Measurements from ENCODE around the gene RPS6KA5.
"Not testable (repeated sequence)": the region's sequence is repeated elsewhere in the genome, so short reads cannot be mapped to it uniquely, and the experiment has no call there.

RPS6KA5 gene

DNA sequence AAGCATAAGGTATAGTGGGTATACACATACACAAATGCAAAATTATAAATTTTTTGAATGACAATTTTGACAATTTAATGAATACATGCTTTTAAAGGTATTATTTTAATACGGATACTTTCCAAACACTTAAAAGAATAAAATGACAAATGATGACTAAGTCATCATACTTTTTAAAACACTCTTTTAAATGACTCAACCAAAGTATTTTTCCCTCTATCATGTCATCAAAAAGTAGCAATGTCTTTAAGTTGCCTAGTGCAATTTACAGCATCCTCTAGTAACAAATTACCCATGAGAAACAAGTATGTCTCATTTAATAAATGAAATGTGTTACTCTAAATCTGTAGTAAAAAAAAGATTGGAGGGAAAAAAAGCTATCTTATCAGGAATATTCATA is 73.3 kb downstream of the RPS6KA5 start:
- no peak for DNase-seq (ENCODE audit: low read depth in 3 of 3)

DNA sequence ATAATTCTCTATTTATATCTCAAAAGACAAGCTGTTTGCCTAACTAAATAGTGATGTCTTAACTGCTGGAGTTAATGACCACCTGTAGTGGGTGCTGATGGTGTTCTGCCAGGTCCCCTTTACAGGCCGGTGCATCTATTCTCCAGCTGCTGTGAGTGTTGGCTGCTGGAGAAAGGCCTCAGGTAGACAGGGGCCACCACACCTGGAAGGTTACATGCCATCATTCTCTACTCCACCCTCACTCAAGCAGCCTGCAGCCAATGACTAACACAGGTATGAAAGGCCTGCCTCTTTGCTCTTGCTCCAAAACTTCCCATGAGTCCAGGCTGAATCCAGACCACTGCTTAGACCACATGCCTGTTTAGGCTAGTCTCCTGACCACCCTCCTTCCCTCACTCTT is 73.9 kb downstream of the RPS6KA5 start:
- DNase-seq (ENCODE audit: low read depth in 3 of 3), result no peak

DNA sequence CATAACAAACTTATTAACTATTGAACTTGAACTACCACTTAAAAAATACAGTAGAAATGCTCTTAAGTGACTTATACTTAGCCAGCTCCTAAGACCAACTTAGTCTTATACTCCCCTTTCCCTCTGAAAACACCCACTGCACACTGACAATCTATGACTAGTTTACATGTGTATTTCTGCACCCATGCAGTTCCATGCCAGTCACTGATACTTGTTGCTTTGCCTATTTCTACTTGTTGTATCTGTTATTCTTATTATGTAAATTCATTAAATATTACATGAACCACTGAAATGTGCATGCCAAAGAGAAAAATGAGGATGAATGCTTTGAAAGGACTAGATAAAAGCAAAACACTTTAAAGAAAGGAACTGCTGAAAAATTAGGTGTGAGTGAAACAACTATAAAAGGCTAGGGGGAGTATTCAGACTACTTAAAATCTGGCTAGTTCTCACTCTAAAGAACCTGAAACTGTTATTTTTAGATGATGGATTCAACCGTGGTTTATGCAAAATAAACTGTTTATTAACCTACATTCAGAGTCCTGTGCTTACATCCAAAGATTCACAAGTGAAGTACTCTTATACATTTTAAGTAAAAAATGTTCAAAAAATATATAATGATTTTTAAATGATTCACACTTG is 74.7 kb downstream of the RPS6KA5 start:
- no peak for DNase-seq (ENCODE audit: low read depth in 3 of 3)

DNA sequence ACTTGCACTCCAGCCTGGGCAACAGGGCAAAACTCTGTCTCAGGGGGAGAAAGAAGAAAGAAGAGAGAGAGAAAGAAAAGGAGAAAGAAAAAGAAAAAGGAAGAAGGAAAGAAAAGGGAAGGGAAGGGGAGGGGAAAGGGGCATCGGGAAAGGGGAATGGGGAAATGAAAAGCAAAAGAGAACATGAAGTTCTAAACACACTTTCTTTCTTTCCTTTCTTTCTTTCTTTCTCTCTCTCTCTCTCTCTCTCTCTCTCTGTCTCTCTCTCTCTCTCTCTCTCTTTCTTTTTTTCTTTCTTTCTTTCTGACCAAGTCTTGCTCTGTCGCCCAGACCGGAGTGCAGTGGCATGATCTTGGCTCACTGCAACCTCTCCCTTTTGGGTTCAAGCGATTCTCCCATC is 76.9 kb downstream of the RPS6KA5 start:
- no peak for DNase-seq (ENCODE audit: low read depth in 3 of 3)

DNA sequence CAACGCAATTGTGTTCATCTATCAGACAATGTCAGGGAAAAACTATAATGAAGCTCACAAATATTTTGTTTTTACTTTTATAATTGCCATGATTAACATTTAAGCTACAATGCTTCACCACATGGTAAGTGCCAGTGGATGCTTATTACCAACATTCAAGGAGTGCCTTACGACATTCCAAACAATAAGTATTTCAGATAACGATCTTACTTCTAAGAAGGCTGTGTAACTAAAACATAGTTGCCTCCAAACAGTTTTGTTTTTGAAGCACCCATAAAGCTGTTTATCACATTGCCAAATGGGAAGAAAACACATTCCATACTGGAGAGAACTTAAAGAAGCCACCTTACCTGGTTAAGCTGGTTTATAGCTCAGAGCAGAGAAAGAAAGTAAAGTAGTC is 78.8 kb downstream of the RPS6KA5 start:
- DNase-seq (ENCODE audit: low read depth in 3 of 3), result no peak

DNA sequence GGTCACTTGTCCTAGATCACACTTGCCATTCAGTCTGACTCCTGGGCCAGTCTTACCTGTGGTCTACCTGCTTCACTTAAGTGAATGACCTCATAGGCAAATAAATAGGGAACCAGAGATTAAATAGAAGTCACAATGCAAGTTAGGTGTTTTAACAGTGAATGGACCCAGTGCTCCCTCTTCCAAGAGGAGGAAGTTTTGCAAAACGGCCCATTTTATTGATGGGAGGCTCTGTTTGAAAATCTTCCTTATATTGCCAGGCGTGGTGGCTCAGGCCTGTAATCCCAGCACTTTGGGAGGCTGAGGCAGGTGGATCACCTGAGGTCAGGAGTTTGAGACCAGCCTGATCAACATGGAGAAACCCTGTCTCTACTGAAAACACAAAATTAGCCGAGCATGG is 79.8 kb downstream of the RPS6KA5 start:
- DNase-seq (ENCODE audit: low read depth in 3 of 3), result not testable (repeated sequence)

DNA sequence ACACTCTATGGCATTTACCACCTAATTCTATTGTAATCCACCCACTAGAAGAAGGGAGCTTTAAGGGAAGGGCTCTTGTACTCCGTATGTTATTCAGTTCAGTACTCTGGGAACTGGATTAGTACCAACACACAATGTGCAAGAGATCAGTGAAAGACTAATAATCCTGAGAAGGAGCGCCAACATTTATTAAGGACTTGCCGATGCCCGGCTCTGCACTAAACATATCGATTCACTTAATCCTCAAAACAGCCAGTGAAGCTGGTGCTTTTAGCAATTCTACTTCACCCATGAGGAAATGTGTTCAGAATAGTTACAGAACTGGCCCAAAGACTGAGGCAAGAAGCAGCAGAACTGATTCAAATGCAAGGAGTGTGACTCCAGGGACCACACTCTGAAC is 80.9 kb downstream of the RPS6KA5 start:
- no peak for DNase-seq (ENCODE audit: low read depth in 3 of 3)

DNA sequence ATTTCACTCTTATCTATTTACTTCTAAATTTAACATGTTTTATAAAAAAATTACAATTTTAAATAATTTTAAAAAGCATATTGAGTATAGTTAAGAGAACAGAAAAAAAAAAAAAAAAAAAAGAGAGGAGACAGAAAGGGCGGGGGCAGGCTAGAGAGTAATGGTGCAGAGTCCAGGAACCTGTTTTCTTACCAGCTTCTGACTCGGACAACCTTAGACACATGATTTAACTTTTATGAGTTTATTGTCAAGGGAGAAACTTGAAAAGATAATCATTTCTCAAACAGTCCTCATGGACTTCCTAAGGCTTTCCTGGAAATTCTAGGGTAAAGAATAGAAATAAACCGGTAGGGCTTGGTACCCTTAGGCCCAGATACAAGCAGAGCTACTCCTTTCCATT is 84.3 kb downstream of the RPS6KA5 start:
- no peak for DNase-seq (ENCODE audit: low read depth in 3 of 3)

DNA sequence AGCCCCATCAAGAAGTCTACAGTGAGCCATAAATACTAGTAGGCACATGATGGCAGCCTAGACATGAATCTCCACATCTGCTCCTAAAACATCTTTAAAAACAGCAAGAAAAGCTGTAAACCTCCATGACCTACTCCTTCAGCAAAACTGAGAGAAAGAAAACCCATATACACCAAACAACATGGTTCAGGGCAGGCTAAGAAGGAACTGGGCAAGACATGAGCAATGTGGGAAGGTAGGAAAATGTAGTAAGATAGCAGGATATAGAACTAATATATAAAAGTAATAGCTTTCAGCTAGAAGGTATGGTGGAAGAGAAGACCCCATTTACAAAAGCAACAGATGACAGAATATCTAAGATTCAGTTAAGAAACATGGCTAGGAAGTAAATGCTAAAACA is 88.8 kb downstream of the RPS6KA5 start:
- no peak for DNase-seq (ENCODE audit: low read depth in 3 of 3)

DNA sequence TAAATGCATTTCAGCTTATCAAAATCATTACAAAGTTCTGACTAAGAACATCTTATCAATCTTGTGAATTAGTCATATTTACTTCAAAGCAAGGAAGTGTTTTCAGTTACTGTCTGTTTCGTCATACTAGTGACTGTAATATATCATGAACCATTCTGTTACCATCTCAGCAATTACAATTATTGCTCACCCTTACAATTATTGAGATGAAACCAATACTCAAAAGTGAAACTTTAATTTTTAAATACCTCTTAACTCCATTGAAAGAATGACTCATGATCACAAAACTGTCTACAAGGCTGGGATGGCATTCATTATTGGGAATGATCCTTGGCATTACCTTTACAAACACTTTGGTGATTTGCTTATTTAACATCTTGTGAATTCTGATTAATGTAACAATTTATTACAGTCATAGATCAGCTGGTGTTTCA is 90.3 kb downstream of the RPS6KA5 start:
- DNase-seq (ENCODE audit: low read depth in 3 of 3), result no peak

DNA sequence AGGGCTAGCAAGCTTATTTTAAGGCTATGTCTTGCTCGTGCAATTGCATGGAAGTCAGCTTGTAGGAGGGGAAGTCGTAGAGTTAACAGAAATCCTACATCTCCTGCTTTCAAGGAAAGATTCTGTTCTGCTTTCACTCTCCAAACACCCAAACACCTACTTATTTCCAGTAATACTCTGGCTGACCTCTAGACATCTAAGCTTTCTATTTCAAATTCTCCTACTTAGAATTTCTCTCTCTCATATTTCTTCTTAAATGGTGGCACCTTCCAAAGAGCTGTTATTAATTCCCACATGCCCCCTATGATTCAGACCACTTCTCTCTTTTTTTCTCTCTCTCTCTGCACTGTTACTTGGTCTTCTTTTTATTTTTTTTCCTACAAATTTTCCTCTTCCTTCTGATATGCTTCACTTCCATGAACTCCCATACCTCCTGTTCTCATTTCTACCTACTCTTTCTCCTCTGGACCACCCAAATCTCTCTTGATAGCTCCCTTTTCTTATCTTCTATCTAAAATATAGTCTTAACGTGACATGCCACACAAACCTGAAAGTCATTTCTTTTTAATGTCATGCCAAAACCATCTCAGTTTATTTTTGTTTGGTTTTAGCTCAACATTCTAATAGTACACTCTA is 90.8 kb downstream of the RPS6KA5 start:
- DNase-seq (ENCODE audit: low read depth in 3 of 3), result no peak

DNA sequence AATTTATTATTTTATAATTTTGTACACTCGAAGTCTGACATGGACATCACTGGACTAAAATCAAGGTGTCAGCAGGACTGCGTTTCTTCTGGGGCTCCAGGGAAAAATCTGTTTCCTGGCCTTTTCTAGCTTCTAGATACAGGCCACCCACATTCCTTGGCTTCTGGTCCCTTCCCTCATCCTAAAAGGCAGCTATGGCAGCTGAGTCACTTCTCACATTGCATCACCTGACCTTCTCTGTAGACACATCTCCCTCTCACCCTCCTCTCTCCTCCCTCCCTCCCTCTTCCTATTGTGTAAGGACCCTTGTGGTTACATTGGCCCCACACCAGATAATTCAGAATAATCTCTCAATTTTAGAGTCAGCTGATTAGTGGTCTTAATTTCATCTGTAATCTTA is 92.4 kb downstream of the RPS6KA5 start:
- DNase-seq (ENCODE audit: low read depth in 3 of 3), result no peak

DNA sequence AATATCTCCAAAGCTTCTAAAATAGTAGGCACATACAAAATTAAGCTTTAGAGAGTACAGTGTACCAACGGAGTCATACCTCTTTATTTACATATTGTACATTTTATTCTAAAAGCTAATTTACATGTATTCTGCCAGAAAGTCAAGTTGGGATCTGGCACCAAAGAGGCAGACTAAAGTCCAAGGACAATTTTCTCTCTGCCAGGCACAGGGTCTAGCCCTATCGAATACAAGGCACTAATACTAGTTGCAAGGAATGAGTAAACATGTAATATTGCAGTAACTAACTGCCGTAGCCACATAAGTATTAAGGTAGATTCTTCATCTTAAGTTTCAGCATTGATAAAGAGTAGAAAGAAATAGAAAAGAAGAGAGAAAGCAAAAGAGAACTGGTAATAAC is 93.9 kb downstream of the RPS6KA5 start:
- DNase-seq (ENCODE audit: low read depth in 3 of 3), result no peak

DNA sequence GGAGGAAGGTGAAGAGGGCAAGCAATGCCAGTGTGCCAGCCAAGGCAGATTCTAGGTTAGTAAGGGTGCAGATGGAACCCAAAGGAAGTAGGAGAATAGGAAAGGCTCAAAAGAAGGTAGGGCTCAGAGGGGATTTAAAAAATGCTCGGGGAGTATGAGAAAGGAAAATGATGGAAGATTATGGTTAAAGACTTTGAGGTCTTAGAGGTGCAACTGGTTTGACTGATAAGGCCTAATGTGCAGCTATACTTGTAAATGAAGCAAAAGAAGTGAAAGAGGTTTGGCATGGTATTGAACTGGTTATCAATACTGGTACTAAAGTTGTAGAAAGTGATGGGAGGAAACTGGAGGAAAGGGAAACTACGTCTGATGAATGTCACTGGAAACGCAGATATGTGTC is 94.7 kb downstream of the RPS6KA5 start:
- DNase-seq (ENCODE audit: low read depth in 3 of 3), result no peak

DNA sequence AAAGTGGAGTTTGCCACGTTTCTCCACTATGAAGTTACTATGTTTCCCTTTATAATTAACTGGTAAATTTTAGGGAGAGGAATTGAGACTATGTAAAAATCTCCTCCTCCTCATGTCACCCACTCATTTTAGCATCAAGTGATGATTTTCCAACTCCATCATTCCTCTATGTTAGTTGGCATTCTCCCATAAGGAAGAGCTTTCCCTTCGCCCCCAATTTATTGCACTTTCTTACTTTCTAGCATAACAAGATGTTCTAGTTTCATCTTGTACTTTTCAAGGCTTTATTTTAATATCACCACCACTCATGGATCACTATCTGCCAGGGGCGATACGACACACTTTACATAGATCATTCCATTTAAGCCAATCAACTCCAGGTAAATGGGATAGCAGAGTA is 97.1 kb downstream of the RPS6KA5 start:
- DNase-seq (ENCODE audit: low read depth in 3 of 3), result no peak

DNA sequence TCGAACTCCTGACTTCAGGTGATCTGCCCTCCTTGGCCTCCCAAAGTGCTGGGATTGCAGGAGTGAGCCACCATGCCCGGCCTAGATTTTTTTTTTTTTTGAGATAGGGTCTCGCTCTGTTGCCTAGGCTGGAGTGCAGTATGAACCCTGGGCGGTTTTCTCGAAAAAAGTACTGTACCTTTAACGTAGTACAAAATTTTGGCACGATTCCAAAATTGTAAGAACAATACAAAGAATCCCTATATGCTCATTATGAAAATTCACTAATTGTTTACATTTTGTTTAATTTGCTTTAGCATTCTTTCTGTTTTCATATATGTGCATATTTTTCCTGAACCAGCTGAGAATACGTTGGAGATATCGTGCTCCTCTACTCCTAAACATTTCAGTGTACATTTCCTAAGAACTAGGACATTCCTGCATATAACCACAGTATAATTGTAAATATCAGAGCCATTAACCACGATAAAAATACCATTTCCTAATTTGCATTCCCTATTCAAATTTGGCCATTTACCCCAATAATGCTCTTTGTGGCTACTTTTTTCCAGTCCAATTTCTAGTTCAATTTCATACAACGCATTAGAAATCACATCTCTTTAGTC is 97.8 kb downstream of the RPS6KA5 start:
- DNase-seq (ENCODE audit: low read depth in 3 of 3), result no peak

DNA sequence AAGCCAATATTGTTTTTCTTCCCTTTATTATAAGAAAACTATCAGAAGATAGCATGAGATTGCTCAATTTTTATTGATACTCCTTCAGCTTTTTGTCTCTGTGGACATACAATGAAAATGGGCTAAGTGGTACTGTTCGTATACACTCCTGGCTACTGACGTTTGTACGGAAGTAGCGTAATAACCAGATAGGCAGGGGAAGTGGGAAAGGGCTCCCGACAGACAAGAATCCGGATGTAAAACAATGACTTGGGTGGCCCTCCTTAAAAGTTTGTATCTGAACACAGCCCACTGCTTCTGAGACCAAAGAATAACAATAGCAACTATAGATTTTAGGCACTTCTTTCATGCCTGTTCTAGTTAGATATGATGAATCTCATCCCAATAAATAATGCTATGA is 99.6 kb downstream of the RPS6KA5 start:
- no peak for DNase-seq (ENCODE audit: low read depth in 3 of 3)

DNA sequence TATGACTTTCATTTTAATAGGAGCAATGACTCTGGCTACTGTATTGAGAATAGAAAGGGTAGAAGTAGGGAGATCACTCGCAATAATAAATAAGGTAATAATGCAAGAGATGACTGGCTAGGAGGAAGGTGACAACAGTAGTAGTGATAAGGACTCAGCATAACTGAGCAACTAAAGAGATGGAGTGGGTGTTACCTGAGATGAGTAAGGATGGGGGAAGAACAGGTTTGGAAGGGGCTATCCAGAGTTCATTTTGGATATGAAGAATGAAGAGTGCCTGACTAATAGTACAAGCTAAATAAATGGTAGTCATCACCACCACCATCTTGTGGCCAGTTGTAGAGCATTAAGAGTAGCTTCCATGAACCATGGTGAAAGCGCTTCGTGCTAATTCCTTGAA is 101.1 kb downstream of the RPS6KA5 start:
- no peak for DNase-seq (ENCODE audit: low read depth in 3 of 3)

DNA sequence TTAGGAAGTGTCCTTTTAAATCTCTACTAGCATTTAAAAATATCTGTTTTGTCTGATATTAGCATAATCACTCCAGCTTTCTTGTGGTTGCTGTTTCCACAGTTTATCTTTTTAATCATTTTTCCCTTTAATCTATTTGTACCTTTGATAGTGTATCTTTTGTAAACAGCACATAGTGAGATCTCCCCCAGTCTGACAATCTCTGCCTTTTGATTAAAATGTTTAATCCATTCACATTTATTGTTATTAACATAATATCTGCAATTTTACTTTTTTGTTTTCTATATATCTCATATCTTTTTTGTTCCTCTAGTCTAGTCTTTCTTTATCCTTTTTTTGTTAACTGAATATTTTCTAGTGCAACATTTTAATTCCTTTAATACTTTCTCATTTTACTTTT is 104.2 kb downstream of the RPS6KA5 start:
- no peak for DNase-seq (ENCODE audit: low read depth in 3 of 3)

DNA sequence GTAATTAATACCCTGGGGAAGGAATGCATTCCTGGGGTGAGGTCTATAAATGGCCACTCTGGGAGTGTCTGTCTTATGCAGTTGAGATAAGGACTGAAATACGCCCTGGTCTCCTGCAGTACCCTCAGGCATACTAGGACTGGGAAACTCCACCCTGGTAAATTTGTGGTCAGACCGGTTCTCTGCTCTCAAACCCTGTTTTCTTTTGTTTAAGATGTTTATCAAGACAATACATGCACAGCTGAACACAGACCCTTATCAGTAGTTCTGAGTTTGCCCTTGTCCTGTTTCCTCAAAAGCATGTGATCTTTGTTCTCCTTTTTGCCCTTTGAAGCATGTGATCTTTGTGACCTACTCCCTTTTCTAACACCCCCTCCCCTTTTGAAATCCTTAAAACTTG is 106.8 kb downstream of the RPS6KA5 start:
- not testable (repeated sequence) for DNase-seq (ENCODE audit: low read depth in 3 of 3)

DNA sequence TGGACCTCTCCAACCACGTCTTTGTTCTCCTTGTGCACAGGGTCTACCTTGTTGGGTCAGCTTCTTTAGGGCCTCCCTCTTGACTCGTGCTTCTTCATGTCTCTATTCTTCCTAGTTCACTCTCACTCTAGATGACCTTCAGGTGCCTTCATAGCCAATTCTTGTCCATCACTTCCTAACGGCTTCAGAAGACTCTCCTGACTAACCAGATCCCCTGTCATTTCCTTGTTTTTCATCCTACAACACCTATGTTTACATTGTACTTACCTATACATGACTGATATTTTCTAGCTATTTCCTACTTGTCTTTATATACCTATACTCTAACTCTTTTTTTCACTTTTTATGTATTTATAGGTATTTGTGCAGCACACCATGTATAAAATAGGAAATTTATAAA is 117.1 kb downstream of the RPS6KA5 start:
- no peak for DNase-seq (ENCODE audit: low read depth in 3 of 3)

DNA sequence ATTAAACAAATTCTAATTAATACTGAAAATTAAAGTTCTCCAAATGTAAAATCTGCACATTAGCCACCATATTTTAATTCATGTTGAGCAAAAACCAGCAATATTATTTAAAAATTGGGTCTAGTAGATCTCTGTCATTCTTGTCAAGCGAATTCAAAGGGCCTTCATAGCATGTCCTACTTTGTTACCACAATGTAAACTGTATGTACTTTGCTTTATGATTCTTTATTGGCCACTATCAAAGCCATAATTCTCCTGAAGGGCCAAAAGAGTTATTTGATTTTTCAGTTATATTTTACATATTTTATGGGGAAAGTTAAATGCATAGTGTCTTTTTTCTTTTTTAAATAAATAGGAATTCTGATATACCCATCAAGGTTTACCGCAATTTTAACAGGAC is 117.9 kb downstream of the RPS6KA5 start:
- no peak for DNase-seq (ENCODE audit: low read depth in 3 of 3)

DNA sequence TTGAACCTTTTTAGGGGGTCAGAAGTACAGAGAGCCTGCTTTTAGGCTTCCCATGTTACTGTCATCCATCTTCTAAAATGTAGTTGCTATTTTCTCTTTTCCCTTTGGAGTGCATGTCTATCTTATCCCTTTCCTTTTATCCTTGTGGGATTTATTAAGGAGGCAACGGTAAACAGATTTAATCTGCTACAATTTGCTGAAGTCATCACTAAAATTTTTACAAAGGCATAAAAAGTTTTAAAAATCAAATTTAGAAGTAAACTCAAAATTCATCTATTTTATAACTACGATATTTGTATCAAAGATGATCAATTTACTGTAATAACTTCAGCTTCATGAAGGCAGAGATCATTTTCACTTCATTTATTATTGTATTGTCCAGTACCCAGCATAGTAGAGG is 118.7 kb downstream of the RPS6KA5 start:
- no peak for DNase-seq (ENCODE audit: low read depth in 3 of 3)

Measured in stimulated activated CD4-positive, alpha-beta T cell treated with anti-CD3 and anti-CD28 coated beads, TNF-alpha, amount 100 ng/mL, for 4 hours (primary cell).